ENCODE measurements around the gene C1R. TPM values are rescaled to one million over a fixed set of nuclear protein-coding genes. Genes with fewer than 3 reads are reported as not detected.

C1R gene
- total and polyA plus RNA-seq, 2 of the 8 experiments (the other 6 are each of a cell fraction or from before 2014, with no cell fraction given) = 6.9 to 16.3 TPM

DNA sequence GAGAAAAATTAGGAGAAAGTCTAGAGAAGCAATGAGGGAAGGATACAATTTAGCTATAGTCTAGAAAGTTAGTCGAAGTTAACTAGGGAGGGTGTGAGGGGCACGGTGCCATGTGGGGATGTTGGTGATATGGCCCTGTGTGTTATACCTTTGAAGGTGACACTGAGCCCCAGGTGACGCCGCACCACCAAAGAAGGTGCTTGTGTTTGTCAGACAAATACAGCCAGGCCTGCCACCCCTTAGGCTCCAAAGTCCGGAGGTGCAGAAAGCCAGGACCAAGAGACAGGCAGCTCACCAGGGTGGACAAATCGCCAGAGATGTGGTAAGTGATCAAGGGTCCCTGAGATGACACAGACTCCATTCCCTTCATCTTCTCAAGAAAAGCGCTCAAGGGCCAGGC, 30.6 kb downstream of the C1R start:
- TF ChIP-seq HDAC2 (IDR thresholded peaks at IDR 0.05; ENCODE audit: borderline replicate concordance in 1 of 2, low read depth in 2 of 2, low read length in 2 of 2) (no peak), NRF1 (IDR thresholded peaks at IDR 0.05; ENCODE audit: low read depth, low read length) (no peak), TBP (IDR thresholded peaks at IDR 0.05; ENCODE audit: low read depth, low read length) (no peak), MAFK (IDR thresholded peaks at IDR 0.05; ENCODE audit: low read depth, low read length) (no peak), PHF8 (conservative IDR thresholded peaks at IDR 0.05; ENCODE audit: low read depth, low read length) (no peak), BRCA1 (IDR thresholded peaks at IDR 0.05; ENCODE audit: low read depth, low read length) (no peak), SAP30 (IDR thresholded peaks at IDR 0.05; ENCODE audit: insufficient read depth, insufficient replicate concordance, low read length) (no peak), GABPA (IDR thresholded peaks at IDR 0.05; ENCODE audit: borderline replicate concordance, insufficient read depth, low read length) (no peak), POLR2A (IDR thresholded peaks at IDR 0.05; ENCODE audit: control extremely low read depth in 1 of 2, low read depth in 2 of 2, low read length in 2 of 2) (no peak), NANOG (IDR thresholded peaks at IDR 0.05; ENCODE audit: insufficient read depth, low read depth, low read length, poor library complexity, severe bottlenecking) (no peak)
- TF ChIP-seq, protein P1, sequence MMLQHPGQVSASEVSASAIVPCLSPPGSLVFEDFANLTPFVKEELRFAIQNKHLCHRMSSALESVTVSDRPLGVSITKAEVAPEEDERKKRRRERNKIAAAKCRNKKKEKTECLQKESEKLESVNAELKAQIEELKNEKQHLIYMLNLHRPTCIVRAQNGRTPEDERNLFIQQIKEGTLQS (IDR thresholded peaks at IDR 0.05; ENCODE audit: insufficient read depth, low read depth, low read length) = no peak
- no peak for FAIRE-seq
- no peak for DNase-seq (ENCODE audit: low read depth in 1 of 2, low spot score in 2 of 2)
- no peaks in the 10 kb centered on the region for H4K20me1 ChIP-seq (replicated peaks in 1 of 2; ENCODE audit: control insufficient read depth in 1 of 2, insufficient read depth in 2 of 2, low read length in 2 of 2)
- no peak overlapping the region for H3K9ac ChIP-seq (replicated peaks in 1 of 4; ENCODE audit: extremely low read depth in 1 of 4, low read depth in 3 of 4, low read length in 3 of 4)
- no peak overlapping the region for H3K18ac ChIP-seq (ENCODE audit: extremely low read depth, low read length)
- no peak overlapping the region for H4K91ac ChIP-seq (replicated peaks; ENCODE audit: insufficient read length, low read length)
- no peak overlapping the region for H2BK5ac ChIP-seq (ENCODE audit: low read depth, low read length)
- H4K5ac ChIP-seq (ENCODE audit: insufficient read length, low read depth, low read length) = no peak overlapping the region
- H3K23ac ChIP-seq (ENCODE audit: insufficient read length) = no peak overlapping the region
- H3K79me1 ChIP-seq (ENCODE audit: low read depth, low read length) = no peaks in the 10 kb centered on the region
- no peak overlapping the region for H3K27ac ChIP-seq (ENCODE audit: low read depth, low read length)
- no peak overlapping the region for H2AFZ ChIP-seq (ENCODE audit: low read length)
- H4K8ac ChIP-seq (ENCODE audit: extremely low read depth, insufficient read depth, low read length) = no peak overlapping the region
- H2AK5ac ChIP-seq (ENCODE audit: low read depth, low read length) = no peak overlapping the region
- no peak overlapping the region for H2BK15ac ChIP-seq (ENCODE audit: low read length)
- H3K4me3 ChIP-seq (ENCODE audit: extremely low read depth in 1 of 4, insufficient read depth in 2 of 4, low read depth in 3 of 4, low read length in 4 of 4) = no peak overlapping the region
- H2BK120ac ChIP-seq (replicated peaks; ENCODE audit: low read depth, low read length) = no peak overlapping the region
- no peak overlapping the region for H3K4ac ChIP-seq (replicated peaks; ENCODE audit: insufficient read length, low read depth, low read length)
- no peak overlapping the region for H2BK20ac ChIP-seq (ENCODE audit: low read length)
- H3K9me3 ChIP-seq (ENCODE audit: insufficient read depth in 2 of 2, low read depth in 1 of 2, low read length in 1 of 2) = no peaks in the 10 kb centered on the region; a peak in 1 of 4 replicates
- no peaks in the 10 kb centered on the region for H3K79me2 ChIP-seq (ENCODE audit: control insufficient read depth in 1 of 2, insufficient read depth in 2 of 2, low read length in 2 of 2)
- CTCF ChIA-PET (ENCODE audit: partially characterized antibody) = interaction anchor here (0.7 to 6.7 kb wide), 13 partner anchors 16 to 94 kb away, joined by 3 to 58 read pairs (median 7); partner anchors contain the start of gene C1RL
- POLR2A ChIA-PET (ENCODE audit: partially characterized antibody) = interaction anchor here (0.6 to 2.5 kb wide), 7 partner anchors 8 to 118 kb away, joined by 3 to 39 read pairs (median 5); partner anchors contain the start of genes C12orf57, C1RL and RNU7-1
- H3K27me3 ChIP-seq (replicated peaks in 1 of 4; ENCODE audit: control insufficient read depth in 3 of 4, extremely low read depth in 1 of 4, insufficient read depth in 3 of 4, low read length in 3 of 4) = no peaks in the 10 kb centered on the region
- no peaks in the 10 kb centered on the region for H3K36me3 ChIP-seq (ENCODE audit: control insufficient read depth in 2 of 4, insufficient read depth in 4 of 4, low read length in 3 of 4)
- H2BK12ac ChIP-seq (ENCODE audit: low read depth, low read length) = no peak overlapping the region
- no peak overlapping the region for H3K56ac ChIP-seq (replicated peaks; ENCODE audit: insufficient read length, low read depth, low read length)
- H3K4me2 ChIP-seq (ENCODE audit: insufficient read depth in 1 of 2, low read depth in 2 of 2, low read length in 2 of 2) = 0 out of 4 replicates have a peak overlapping the region, but pooled peaks of 1 of the 2 experiments have one; percentile 5
- 90% methylated on average over 7 of the region's 7 CpGs; no CpG with 5 or more reads in 1 of the 2 experiments for WGBS, 2 experiments (ENCODE audit: extremely low coverage in 1 of 2, insufficient coverage in 1 of 2, insufficient read length in 1 of 2, insufficient replicate concordance in 2 of 2, low coverage in 1 of 2, low lambda C conversion rate in 2 of 2, missing lambda C conversion rate in 1 of 2)
- H3K23me2 ChIP-seq (ENCODE audit: low read depth, low read length) = no peaks in the 10 kb centered on the region
- no peak overlapping the region for H3K14ac ChIP-seq (ENCODE audit: insufficient read length)
- H3K4me1 ChIP-seq (replicated peaks in 1 of 4; ENCODE audit: control insufficient read depth in 3 of 4, insufficient read depth in 4 of 4, low read length in 3 of 4) = peaks cover 0 to 5% (median 2%) of the 10 kb centered on the region in 4 experiments; a peak in 3 of 7 replicates
